ENCODE measurements around the gene CTSD. TPM values are rescaled to one million over a fixed set of nuclear protein-coding genes. Genes with fewer than 3 reads are reported as not detected.

Gene CTSD
- total RNA-seq, 1 donor from 2014 or later = 318 TPM

- Mint-ChIP-seq H3K9me3 (peaks cover 5% of the 10 kb centered on the region), H3K4me3 (no peak overlapping the region), H3K36me3 (no peaks in the 10 kb centered on the region), H3K4me1 (ENCODE audit: unreplicated experiment) (peaks cover 8% of the 10 kb centered on the region), H3K27me3 (peaks cover 13% of the 10 kb centered on the region), H3K27ac (peak overlapping the region; percentile 62)
- no peak for DNase-seq (ENCODE audit: extremely low spot score, unreplicated experiment)
- no peak for TF ChIP-seq CTCF (conservative IDR thresholded peaks at IDR 0.05)
These were observed 10.3 kb upstream of the CTSD start for GRCh38 chr11:1773994-1774550.

- H3K27ac Mint-ChIP-seq = peak overlapping the region; percentile 62
- no peak for DNase-seq (ENCODE audit: extremely low spot score, unreplicated experiment)
- no peaks in the 10 kb centered on the region for H3K36me3 Mint-ChIP-seq
- H3K9me3 Mint-ChIP-seq = peaks cover 5% of the 10 kb centered on the region
- H3K4me1 Mint-ChIP-seq (ENCODE audit: unreplicated experiment) = peaks cover 8% of the 10 kb centered on the region
- TF ChIP-seq CTCF (conservative IDR thresholded peaks at IDR 0.05) = no peak
- H3K27me3 Mint-ChIP-seq = peaks cover 13% of the 10 kb centered on the region
- H3K4me3 Mint-ChIP-seq = no peak overlapping the region
These were observed 9.6 kb upstream of the CTSD start for GRCh38 chr11:1773131-1773993.

- no peak for DNase-seq (ENCODE audit: extremely low spot score, unreplicated experiment)
- Mint-ChIP-seq H3K27me3 (peaks cover 13% of the 10 kb centered on the region), H3K9me3 (peaks cover 5% of the 10 kb centered on the region), H3K27ac (peak overlapping the region; percentile 79), H3K36me3 (no peaks in the 10 kb centered on the region), H3K4me3 (peak overlapping the region; percentile 20), H3K4me1 (ENCODE audit: unreplicated experiment) (peaks cover 8% of the 10 kb centered on the region)
- TF ChIP-seq CTCF (conservative IDR thresholded peaks at IDR 0.05) = no peak
These were observed 8.8 kb upstream of the CTSD start for GRCh38 chr11:1772270-1773130.

GRCh38 chr11:1771700-1772099 is 8.0 kb upstream of the CTSD start:
- DNase-seq (ENCODE audit: extremely low spot score, unreplicated experiment) = no peak
- Mint-ChIP-seq H3K4me1 (ENCODE audit: unreplicated experiment) (peaks cover 8% of the 10 kb centered on the region), H3K27ac (peak overlapping the region; percentile 79)

More at GRCh38 chr11:1771700-1772099, 8.0 kb upstream of the CTSD start:
- no peak for TF ChIP-seq CTCF (conservative IDR thresholded peaks at IDR 0.05)
- Mint-ChIP-seq H3K9me3 (peaks cover 5% of the 10 kb centered on the region), H3K27me3 (peaks cover 13% of the 10 kb centered on the region), H3K4me3 (peak overlapping the region; percentile 20), H3K36me3 (no peaks in the 10 kb centered on the region)

Data from type B pancreatic cell (in vitro differentiated cells).